Type B pancreatic cell (in vitro differentiated cells): ENCODE measurements around the gene SLC66A2. TPM values are rescaled to one million over a fixed set of nuclear protein-coding genes. Genes with fewer than 3 reads are reported as not detected.
A peak's percentile ranks its signal among the peaks of the same experiment; 100 is the strongest.

Source experiments
- DNase-seq: peaks from one replicate; pipeline ENCODE4 v3.0.0; 2021; ENCODE audit warnings: mixed read lengths; ENCODE audit not compliant: unreplicated experiment; ENCODE audit errors: extremely low spot score
- H3K27ac Mint-ChIP-seq: 2 replicates; pipeline ENCODE4 v1.8.0; 2021; ENCODE audit warnings: mild to moderate bottlenecking, mixed read lengths
- H3K27me3 Mint-ChIP-seq: 2 replicates; pipeline ENCODE4 v1.8.0; 2021; ENCODE audit warnings: mixed read lengths
- H3K36me3 Mint-ChIP-seq: 2 replicates; pipeline ENCODE4 v1.8.0; 2021; ENCODE audit warnings: mixed read lengths
- H3K4me1 Mint-ChIP-seq: one replicate; pipeline ENCODE4 v1.8.0; 2021; ENCODE audit warnings: mixed read lengths; ENCODE audit not compliant: unreplicated experiment
- H3K4me3 Mint-ChIP-seq: 2 replicates; pipeline ENCODE4 v1.8.0; 2021; ENCODE audit warnings: mild to moderate bottlenecking, mixed read lengths
- H3K9me3 Mint-ChIP-seq: 2 replicates; pipeline ENCODE4 v1.8.0; 2021; ENCODE audit warnings: mixed read lengths
- total RNA-seq: library from RNA; stranded (reverse); gene quantifications from 2 replicates; pipeline ENCODE4 v1.2.1, GENCODE V29; 2021; ENCODE audit warnings: low replicate concordance
- TF ChIP-seq, protein P1 (sequence below): fragments of 200-600 bp; sonication (generic); conservative IDR thresholded peaks from 2 replicates; pipeline ENCODE4 v1.5.0; 2021; ENCODE audit warnings: antibody characterized with exemption, mild to moderate bottlenecking

SLC66A2 gene
- total RNA-seq, 1 donor from 2014 or later, result 39.7 TPM

DNA sequence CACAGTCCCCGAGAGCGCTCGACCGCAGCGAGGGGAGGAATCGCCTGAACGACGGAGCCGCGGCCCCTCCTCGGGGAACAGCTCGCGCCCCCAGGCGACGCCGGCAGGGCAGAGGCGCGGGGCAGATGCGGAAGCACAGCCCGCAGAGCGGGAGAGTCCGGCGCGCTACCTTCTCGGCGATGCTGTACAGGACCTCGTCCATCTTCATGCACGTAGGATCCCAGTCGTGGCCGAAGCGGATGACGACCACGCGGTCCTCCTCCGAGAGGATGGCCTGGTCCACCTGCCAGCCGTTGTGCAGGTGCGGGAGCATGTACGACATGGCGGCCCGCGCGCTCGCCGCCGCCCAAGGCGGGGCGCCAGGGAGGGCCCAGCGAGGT, 36.6 kb upstream of the SLC66A2 start:
- Mint-ChIP-seq H3K27ac (peak overlapping the region; percentile 98), H3K9me3 (no peaks in the 10 kb centered on the region), H3K27me3 (no peaks in the 10 kb centered on the region), H3K4me3 (peak overlapping the region; percentile 99), H3K36me3 (peaks cover 11% of the 10 kb centered on the region), H3K4me1 (peaks cover 19% of the 10 kb centered on the region)
- TF ChIP-seq, protein P1, sequence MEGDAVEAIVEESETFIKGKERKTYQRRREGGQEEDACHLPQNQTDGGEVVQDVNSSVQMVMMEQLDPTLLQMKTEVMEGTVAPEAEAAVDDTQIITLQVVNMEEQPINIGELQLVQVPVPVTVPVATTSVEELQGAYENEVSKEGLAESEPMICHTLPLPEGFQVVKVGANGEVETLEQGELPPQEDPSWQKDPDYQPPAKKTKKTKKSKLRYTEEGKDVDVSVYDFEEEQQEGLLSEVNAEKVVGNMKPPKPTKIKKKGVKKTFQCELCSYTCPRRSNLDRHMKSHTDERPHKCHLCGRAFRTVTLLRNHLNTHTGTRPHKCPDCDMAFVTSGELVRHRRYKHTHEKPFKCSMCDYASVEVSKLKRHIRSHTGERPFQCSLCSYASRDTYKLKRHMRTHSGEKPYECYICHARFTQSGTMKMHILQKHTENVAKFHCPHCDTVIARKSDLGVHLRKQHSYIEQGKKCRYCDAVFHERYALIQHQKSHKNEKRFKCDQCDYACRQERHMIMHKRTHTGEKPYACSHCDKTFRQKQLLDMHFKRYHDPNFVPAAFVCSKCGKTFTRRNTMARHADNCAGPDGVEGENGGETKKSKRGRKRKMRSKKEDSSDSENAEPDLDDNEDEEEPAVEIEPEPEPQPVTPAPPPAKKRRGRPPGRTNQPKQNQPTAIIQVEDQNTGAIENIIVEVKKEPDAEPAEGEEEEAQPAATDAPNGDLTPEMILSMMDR, result peak; percentile 36
- peak; percentile 79 for DNase-seq

DNA sequence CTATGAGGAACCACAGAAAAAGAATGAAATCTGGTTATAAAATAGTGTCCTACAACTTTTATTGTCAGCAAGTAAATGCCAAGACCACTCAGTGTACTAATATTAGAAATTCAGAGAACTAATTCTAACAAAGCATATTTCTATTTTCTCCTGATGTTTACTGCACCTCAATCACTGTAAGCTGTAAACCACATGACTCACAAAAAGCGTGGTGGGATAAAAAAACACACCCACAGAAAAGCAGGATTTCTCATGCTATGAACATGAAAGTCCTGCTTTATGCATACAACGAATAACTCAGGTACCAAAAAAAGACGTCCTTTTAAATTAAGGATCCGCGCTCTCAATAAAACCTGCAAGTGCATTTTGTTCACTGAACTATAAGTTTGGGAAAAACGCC, 36.1 kb upstream of the SLC66A2 start:
- peaks cover 20% of the 10 kb centered on the region for H3K4me1 Mint-ChIP-seq
- peak overlapping the region; percentile 93 for H3K27ac Mint-ChIP-seq
- H3K27me3 Mint-ChIP-seq, result no peaks in the 10 kb centered on the region
- H3K9me3 Mint-ChIP-seq, result no peaks in the 10 kb centered on the region
- TF ChIP-seq, protein P1, result no peak
- no peak for DNase-seq
- peak overlapping the region; percentile 99 for H3K4me3 Mint-ChIP-seq
- peaks cover 11% of the 10 kb centered on the region for H3K36me3 Mint-ChIP-seq

DNA sequence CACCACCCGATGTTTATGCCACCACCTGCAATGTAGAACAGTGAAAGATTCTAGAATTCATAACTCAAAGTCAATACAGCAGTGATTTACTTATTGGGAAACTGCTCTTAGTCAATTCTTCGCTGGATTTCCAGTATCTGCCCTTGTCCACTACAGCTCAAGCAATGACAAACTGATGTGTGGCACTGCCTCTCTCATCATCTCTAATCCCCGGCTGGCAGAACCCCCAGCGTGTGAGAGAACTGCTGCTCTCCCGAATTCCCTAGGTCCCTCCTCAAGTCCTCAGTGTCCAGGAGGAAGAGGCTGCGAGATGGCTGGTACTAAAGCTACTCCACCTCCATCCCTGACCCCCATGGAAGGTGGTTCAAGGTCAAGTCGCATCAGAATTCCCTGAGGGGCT, 35.3 kb upstream of the SLC66A2 start:
- Mint-ChIP-seq H3K27ac (peak overlapping the region; percentile 93), H3K9me3 (no peaks in the 10 kb centered on the region), H3K36me3 (peaks cover 14% of the 10 kb centered on the region), H3K4me3 (peak overlapping the region; percentile 99), H3K27me3 (no peaks in the 10 kb centered on the region), H3K4me1 (peaks cover 29% of the 10 kb centered on the region)
- no peak for DNase-seq
- TF ChIP-seq, protein P1, result no peak

DNA sequence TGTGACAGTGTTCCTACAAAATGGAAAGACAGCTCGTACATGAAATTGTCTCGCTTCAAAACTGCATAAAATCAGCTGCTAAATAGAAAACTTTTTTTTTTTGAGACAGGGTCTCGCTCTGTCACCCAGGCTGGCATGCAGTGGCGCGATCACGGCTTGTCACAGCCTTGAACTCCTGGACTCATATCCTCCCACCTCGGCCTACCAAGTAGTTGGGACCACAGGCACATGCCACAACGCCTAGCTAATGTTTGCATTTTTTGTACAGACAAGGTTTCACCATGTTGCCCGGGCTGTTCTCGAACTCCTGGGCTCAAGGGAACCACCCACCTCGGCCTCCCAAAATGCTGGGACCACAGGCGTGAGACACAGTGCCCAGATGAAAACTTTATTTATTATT, 33.7 kb upstream of the SLC66A2 start:
- Mint-ChIP-seq H3K4me1 (peaks cover 35% of the 10 kb centered on the region), H3K9me3 (no peaks in the 10 kb centered on the region), H3K27me3 (no peaks in the 10 kb centered on the region), H3K27ac (no peak overlapping the region), H3K4me3 (no peak overlapping the region), H3K36me3 (peaks cover 15% of the 10 kb centered on the region)
- TF ChIP-seq, protein P1, result no peak
- no peak for DNase-seq

DNA sequence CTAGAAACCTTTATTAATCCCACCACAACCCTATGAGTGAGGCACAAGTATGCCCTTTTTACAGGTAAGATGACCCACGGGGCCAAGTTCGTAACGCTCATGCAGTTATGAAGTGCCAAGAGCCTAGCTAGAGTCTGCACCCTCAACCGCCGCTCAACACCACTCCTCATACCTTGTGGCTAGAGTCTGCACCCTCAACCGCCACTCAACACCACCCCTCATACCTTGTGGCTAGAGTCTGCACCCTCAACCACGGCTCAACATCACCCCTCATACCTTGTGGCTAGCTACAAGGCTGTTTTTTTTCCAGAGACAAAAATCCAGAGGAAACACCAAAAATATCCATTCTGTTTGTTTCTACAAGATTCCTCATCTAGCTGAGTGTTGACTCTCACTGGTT, 32.3 kb upstream of the SLC66A2 start:
- TF ChIP-seq, protein P1, result no peak
- H3K36me3 Mint-ChIP-seq, result peaks cover 21% of the 10 kb centered on the region
- no peaks in the 10 kb centered on the region for H3K27me3 Mint-ChIP-seq
- no peak overlapping the region for H3K4me3 Mint-ChIP-seq
- no peaks in the 10 kb centered on the region for H3K9me3 Mint-ChIP-seq
- H3K4me1 Mint-ChIP-seq, result peaks cover 43% of the 10 kb centered on the region
- DNase-seq, result no peak
- H3K27ac Mint-ChIP-seq, result no peak overlapping the region

DNA sequence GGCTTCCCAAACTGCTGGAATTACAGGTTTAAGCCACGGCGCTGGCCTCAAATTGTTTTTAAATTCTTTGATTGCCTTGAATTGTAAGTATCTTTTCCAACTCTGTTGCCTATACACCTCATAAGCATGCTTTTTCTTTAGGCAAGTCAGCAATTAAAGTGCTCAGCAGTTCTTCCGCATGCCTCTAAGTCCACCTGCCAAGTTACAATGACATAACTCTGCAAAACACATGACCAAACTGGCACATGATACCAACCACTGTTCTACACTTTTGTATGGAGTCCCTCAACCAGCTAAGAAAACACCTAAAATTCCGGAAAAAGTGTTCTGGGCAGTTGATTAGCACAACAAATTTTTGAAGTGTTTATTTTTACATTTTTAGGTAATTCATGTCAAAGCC, 31.8 kb upstream of the SLC66A2 start:
- Mint-ChIP-seq H3K4me1 (peaks cover 43% of the 10 kb centered on the region), H3K27ac (no peak overlapping the region), H3K9me3 (no peaks in the 10 kb centered on the region), H3K36me3 (peaks cover 21% of the 10 kb centered on the region), H3K27me3 (no peaks in the 10 kb centered on the region), H3K4me3 (no peak overlapping the region)
- TF ChIP-seq, protein P1, result no peak
- no peak for DNase-seq
